PC-3 (cell line): Measurements from ENCODE around the gene ACVR1B. TPM values are rescaled to one million over a fixed set of nuclear protein-coding genes. Genes with fewer than 3 reads are reported as not detected.
A peak's percentile ranks its signal among the peaks of the same experiment; 100 is the strongest.

Experiments
- ATAC-seq: fragments of 200-7000 bp; cut with Tn5 transposase; 2 replicates; pipeline ENCODE4 v1.9.1; 2020; ENCODE audit warnings: mild to moderate bottlenecking, moderate library complexity
- BruUV-seq: library from RNA; stranded (reverse); fragments of 400-500 nt; replicated peaks from 2 replicates; lab custom pipeline; 2021; lab: Mats Ljungman, UMichigan
- CTCF ChIA-PET: fragments of 300-600 bp; sonication (Branson Sonifier 250); formaldehyde crosslinking; loops from one replicate; lab custom pipeline; 2022; ENCODE audit warnings: antibody characterized with exemption; lab: Charles Lee
- POLR2A ChIA-PET: fragments of 300-600 bp; sonication (Branson Sonifier 250); formaldehyde crosslinking; loops from one replicate; lab custom pipeline; 2022; ENCODE audit warnings: antibody characterized with exemption; ENCODE audit not compliant: unreplicated experiment; lab: Charles Lee
- DNase-seq: peaks from one replicate; pipeline ENCODE4 v3.0.0-alpha.2; 2015
- H2AFZ ChIP-seq: fragments of 300-600 bp; sonication (generic); 2 replicates; pipeline ENCODE4 v1.6.0; 2016; ENCODE audit warnings: antibody characterized with exemption, low read length
- H3F3A ChIP-seq: fragments of 300-600 bp; sonication (generic); one replicate; pipeline ENCODE4 v1.6.0; 2017; ENCODE audit warnings: antibody characterized with exemption, low read length, control low read depth, mild to moderate bottlenecking; ENCODE audit not compliant: unreplicated experiment
- H3K27ac ChIP-seq: fragments of 300-600 bp; sonication (generic); 2 replicates; pipeline ENCODE4 v1.5.1; 2016; ENCODE audit warnings: mild to moderate bottlenecking, low read length
- H3K27me3 ChIP-seq: fragments of 300-600 bp; sonication (generic); 2 replicates; pipeline ENCODE4 v1.6.1; 2016; ENCODE audit warnings: low read length, mixed read lengths
- H3K36me3 ChIP-seq: fragments of 300-600 bp; sonication (generic); 2 replicates; pipeline ENCODE4 v1.6.1; 2016; ENCODE audit warnings: low read depth, mixed run types, low read length, mixed read lengths
- H3K4me1 ChIP-seq: fragments of 300-600 bp; sonication (generic); 2 replicates; pipeline ENCODE4 v1.5.1; 2016; ENCODE audit warnings: low read length; ENCODE audit not compliant: insufficient read depth
- H3K4me2 ChIP-seq: fragments of 300-600 bp; sonication (generic); 2 replicates; pipeline ENCODE4 v1.6.0; 2016; ENCODE audit warnings: low read length
- H3K4me3 ChIP-seq: fragments of 300-600 bp; sonication (generic); 2 replicates; pipeline ENCODE4 v1.5.1; 2016; ENCODE audit warnings: mild to moderate bottlenecking, low read length, mixed read lengths
- H3K79me2 ChIP-seq: fragments of 300-600 bp; sonication (generic); 2 replicates; pipeline ENCODE4 v1.6.1; 2017; ENCODE audit warnings: low read length, mixed read lengths
- H3K9ac ChIP-seq: fragments of 300-600 bp; sonication (generic); 2 replicates; pipeline ENCODE4 v1.6.0; 2016; ENCODE audit warnings: mild to moderate bottlenecking, low read length
- H3K9me2 ChIP-seq: fragments of 300-600 bp; sonication (generic); replicated peaks from 2 replicates; pipeline ENCODE4 v1.6.1; 2016; ENCODE audit warnings: mixed run types, low read length, mixed read lengths
- H3K9me3 ChIP-seq: fragments of 300-600 bp; sonication (generic); 2 replicates; pipeline ENCODE4 v1.6.1; 2016; ENCODE audit warnings: low read length, mixed read lengths
- H4K20me1 ChIP-seq: fragments of 300-600 bp; sonication (generic); 2 replicates; pipeline ENCODE4 v1.6.1; 2016; ENCODE audit warnings: low read length, mixed read lengths
- EZH2 ChIP-seq: fragments of 300-600 bp; sonication (generic); IDR thresholded peaks from one replicate; pipeline ENCODE4 v1.6.1; 2017; ENCODE audit warnings: antibody characterized with exemption, mild to moderate bottlenecking, low read length; ENCODE audit not compliant: unreplicated experiment
- EZH2phosphoT487 ChIP-seq: fragments of 300-600 bp; sonication (generic); IDR thresholded peaks from 2 replicates; pipeline ENCODE4 v1.6.1; 2018; ENCODE audit warnings: mild to moderate bottlenecking, antibody characterized with exemption, low read length, borderline replicate concordance
- intact Hi-C: fragments of 100-400 bp; cut with micrococcal nuclease; formaldehyde crosslinking; loops from 2 replicates; pipeline ENCODE4 v1.9.0; 2023
- total RNA-seq: library from RNA; depleted of rRNA; stranded (reverse); fragments of >200 nt; gene quantifications from 2 replicates; pipeline ENCODE4 v1.2.3, GENCODE V29; 2014
- TF ChIP-seq, protein P1 (sequence below): fragments of 300-600 bp; sonication (generic); conservative IDR thresholded peaks from 2 replicates; pipeline ENCODE4 v1.5.1; 2017; ENCODE audit warnings: antibody characterized with exemption, low read depth, mild to moderate bottlenecking, low read length

ACVR1B gene
- total RNA-seq, 1 experiment from 2014 or later: 9.8 TPM

DNA sequence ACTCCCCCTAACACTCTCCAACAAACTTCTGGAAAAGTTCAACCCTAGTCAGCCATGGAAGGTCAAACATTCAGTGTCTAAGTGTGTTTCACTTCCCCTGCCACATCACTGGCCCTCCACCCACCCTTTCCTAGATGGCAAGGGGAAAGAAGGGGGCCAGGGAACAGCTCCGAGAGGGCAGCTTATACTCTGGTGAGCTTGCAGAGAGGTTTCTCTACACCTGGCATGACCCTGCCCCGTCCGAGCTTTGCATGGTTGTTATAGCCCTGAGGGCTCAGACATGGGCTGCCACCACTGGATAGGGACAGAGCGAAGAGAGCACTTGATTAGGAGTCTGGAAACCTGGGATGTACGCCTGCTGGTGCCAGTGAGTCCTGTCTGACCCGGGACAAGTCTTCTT is 40.2 kb upstream of the ACVR1B start:
- no peaks in the 10 kb centered on the region for H3K36me3 ChIP-seq
- no peak overlapping the region for H2AFZ ChIP-seq
- no peak for TF ChIP-seq EZH2phosphoT487
- TF ChIP-seq EZH2: no peak
- TF ChIP-seq, protein P1, sequence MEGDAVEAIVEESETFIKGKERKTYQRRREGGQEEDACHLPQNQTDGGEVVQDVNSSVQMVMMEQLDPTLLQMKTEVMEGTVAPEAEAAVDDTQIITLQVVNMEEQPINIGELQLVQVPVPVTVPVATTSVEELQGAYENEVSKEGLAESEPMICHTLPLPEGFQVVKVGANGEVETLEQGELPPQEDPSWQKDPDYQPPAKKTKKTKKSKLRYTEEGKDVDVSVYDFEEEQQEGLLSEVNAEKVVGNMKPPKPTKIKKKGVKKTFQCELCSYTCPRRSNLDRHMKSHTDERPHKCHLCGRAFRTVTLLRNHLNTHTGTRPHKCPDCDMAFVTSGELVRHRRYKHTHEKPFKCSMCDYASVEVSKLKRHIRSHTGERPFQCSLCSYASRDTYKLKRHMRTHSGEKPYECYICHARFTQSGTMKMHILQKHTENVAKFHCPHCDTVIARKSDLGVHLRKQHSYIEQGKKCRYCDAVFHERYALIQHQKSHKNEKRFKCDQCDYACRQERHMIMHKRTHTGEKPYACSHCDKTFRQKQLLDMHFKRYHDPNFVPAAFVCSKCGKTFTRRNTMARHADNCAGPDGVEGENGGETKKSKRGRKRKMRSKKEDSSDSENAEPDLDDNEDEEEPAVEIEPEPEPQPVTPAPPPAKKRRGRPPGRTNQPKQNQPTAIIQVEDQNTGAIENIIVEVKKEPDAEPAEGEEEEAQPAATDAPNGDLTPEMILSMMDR: no peak
- H3F3A ChIP-seq: no peaks in the 10 kb centered on the region
- H3K27ac ChIP-seq: no peak overlapping the region
- H3K79me2 ChIP-seq: no peaks in the 10 kb centered on the region
- H4K20me1 ChIP-seq: no peaks in the 10 kb centered on the region
- H3K9me2 ChIP-seq: no peaks in the 10 kb centered on the region
- ATAC-seq (no peak), DNase-seq (no peak)
- no peaks in the 10 kb centered on the region for H3K27me3 ChIP-seq
- H3K4me3 ChIP-seq: no peak overlapping the region
- no peak overlapping the region for H3K9ac ChIP-seq
- no peaks in the 10 kb centered on the region for H3K9me3 ChIP-seq
- POLR2A ChIA-PET: no interaction called here
- CTCF ChIA-PET: no interaction called here
- intact Hi-C loops: no loop called here
- BruUV-seq: no TSS peak
- no peak overlapping the region for H3K4me2 ChIP-seq
- H3K4me1 ChIP-seq: no peaks in the 10 kb centered on the region

DNA sequence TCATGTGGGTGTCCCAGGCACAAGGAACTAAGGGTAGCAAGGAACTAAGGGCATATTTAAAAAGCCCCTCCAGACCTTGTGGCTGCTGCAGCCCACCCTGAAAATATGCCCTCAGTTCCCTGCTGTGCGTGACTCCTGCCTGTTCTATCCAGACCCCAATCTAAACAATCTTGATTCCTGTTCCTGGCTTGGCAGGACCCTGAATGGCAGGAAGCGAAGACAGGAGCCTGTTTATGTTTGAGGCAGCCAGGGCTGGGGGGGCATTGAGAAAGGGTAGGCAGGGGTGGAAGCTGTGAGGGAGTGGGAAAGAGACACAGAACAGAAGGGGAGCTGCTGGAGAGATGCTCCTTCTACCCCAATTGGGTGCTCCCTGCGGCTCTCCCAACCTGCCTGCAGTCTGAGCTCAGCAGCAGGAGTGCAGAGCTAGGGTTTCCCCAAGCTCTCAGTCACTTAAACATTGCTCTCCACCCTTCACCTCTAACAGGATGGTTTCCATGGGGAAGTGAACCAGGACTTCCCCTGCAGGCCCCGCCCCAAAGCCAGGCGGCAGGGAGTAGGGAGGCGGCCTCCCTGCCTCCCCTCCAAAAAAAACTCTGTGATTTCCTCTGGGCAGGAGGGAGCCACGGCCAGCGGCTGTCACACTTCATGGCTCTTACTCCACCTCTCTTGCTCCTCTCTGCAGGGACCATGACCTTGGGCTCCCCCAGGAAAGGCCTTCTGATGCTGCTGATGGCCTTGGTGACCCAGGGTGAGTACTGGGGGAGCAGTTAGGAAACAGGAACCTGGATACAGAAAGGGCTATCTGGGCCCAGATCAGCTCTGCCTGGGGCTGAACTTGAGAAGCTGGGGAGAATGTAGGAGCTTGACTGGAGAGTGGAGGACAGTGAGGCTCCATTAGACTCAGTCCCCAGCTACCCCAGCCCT is 39.4 kb upstream of the ACVR1B start:
- no TSS peak for BruUV-seq
- Histone ChIP-seq H3K4me1 (no peaks in the 10 kb centered on the region), H3K4me3 (no peak overlapping the region), H3K36me3 (no peaks in the 10 kb centered on the region), H3K27ac (no peak overlapping the region), H3K27me3 (no peaks in the 10 kb centered on the region), H3K9me3 (no peaks in the 10 kb centered on the region), H3K9ac (no peak overlapping the region), H3K4me2 (no peak overlapping the region), H2AFZ (peak overlapping the region; percentile 50; the same call in 1 of the 2 replicates), H3K9me2 (no peaks in the 10 kb centered on the region), H3K79me2 (no peaks in the 10 kb centered on the region), H4K20me1 (no peaks in the 10 kb centered on the region), H3F3A (no peaks in the 10 kb centered on the region)
- ATAC-seq (peak; percentile 35; the same call in 1 of the 2 replicates), DNase-seq (no peak)
- intact Hi-C loops: no loop called here
- ChIA-PET CTCF (no interaction called here), POLR2A (no interaction called here)
- TF ChIP-seq, protein P1: no peak
- TF ChIP-seq EZH2 (no peak), EZH2phosphoT487 (no peak)
